ENCODE results near the gene BFSP1. TPM values are rescaled to one million over a fixed set of nuclear protein-coding genes. Genes with fewer than 3 reads are reported as not detected.

Gene BFSP1
- total RNA-seq, 4 donors from 2014 or later, result 0.57 to 2.5 TPM; not detected in 2

DNA sequence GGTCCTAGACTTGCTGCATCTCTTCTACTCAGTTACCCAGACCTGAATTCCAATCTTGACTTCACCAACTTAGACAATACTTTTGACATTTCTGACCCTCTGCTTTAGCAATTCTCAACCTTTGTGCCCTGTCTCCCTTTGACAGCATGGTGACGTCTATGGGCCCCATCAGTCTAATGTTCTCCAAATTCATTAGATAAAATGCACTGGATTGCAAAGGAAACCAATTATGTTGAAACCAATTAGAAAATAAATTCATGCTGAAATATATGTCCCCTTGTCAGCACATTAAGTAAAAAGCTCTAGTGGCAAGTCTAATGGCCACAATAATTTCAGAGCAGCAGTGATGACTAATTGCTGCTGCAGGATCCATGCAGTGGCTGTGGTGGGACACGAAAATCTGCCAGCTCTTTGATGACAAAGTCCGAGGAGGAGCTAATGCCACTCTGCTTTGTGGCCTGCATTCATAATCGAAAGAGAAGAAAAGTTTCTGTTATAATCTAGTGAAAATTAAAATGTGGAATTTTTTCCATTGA lies 64.0 kb downstream of the BFSP1 start:
- Histone ChIP-seq H3K36me3 (no peaks in the 10 kb centered on the region), H3K4me1 (no peaks in the 10 kb centered on the region), H3K27ac (no peak overlapping the region), H3K9me3 (no peaks in the 10 kb centered on the region), H3K4me3 (no peak overlapping the region), H3K27me3 (no peaks in the 10 kb centered on the region)
- TF ChIP-seq, protein P1, sequence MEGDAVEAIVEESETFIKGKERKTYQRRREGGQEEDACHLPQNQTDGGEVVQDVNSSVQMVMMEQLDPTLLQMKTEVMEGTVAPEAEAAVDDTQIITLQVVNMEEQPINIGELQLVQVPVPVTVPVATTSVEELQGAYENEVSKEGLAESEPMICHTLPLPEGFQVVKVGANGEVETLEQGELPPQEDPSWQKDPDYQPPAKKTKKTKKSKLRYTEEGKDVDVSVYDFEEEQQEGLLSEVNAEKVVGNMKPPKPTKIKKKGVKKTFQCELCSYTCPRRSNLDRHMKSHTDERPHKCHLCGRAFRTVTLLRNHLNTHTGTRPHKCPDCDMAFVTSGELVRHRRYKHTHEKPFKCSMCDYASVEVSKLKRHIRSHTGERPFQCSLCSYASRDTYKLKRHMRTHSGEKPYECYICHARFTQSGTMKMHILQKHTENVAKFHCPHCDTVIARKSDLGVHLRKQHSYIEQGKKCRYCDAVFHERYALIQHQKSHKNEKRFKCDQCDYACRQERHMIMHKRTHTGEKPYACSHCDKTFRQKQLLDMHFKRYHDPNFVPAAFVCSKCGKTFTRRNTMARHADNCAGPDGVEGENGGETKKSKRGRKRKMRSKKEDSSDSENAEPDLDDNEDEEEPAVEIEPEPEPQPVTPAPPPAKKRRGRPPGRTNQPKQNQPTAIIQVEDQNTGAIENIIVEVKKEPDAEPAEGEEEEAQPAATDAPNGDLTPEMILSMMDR (IDR thresholded peaks at IDR 0.05), result no peak
- no peak for TF ChIP-seq POLR2A (IDR thresholded peaks at IDR 0.05)
- DNase-seq, result no peak

DNA sequence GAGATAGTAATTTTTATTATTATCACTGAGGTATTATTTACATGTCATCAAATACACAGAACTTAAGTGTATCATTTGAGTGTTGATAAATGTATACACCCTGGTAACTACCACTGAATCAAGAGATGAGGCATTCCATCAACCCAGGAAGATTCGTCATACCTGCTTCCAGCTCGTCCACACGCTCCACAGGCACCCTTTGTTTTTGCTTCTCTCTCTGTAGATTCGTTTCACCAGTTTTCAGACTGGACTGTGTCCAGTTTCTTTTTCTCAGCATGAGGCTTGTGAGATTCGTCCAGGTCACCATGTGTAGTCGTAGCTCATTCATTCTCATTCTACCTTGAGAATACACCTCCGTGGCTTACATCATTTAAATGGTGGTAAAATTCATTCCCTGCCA lies 64.5 kb downstream of the BFSP1 start:
- Histone ChIP-seq H3K27ac (no peak overlapping the region), H3K27me3 (no peaks in the 10 kb centered on the region), H3K4me1 (no peaks in the 10 kb centered on the region), H3K9me3 (no peaks in the 10 kb centered on the region), H3K36me3 (no peaks in the 10 kb centered on the region), H3K4me3 (no peak overlapping the region)
- no peak for DNase-seq
- TF ChIP-seq, protein P1 (IDR thresholded peaks at IDR 0.05), result no peak

DNA sequence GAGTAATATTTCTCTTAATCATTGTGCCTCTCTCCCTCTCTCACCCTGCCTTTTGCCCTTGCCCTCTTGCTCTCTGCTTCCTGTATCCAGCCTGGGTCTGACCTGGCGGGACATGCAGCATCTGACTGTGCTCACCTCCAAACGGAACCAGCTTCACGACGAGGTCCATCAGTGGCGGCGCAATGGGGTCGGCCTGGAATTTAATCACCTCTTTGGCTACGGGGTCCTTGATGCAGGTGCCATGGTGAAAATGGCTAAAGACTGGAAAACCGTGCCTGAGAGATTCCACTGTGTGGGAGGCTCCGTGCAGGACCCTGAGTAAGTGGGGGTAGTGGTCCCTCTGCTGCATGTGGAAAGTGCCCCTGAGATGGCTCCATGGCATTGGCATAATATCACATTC lies 65.9 kb downstream of the BFSP1 start:
- H3K27me3 ChIP-seq, result no peaks in the 10 kb centered on the region
- no peak for TF ChIP-seq POLR2A (IDR thresholded peaks at IDR 0.05)
- TF ChIP-seq, protein P1 (IDR thresholded peaks at IDR 0.05), result no peak
- no peaks in the 10 kb centered on the region for H3K4me1 ChIP-seq
- H3K36me3 ChIP-seq, result no peaks in the 10 kb centered on the region
- no peak overlapping the region for H3K27ac ChIP-seq
- no peak for DNase-seq
- no peaks in the 10 kb centered on the region for H3K9me3 ChIP-seq
- no peak overlapping the region for H3K4me3 ChIP-seq

DNA sequence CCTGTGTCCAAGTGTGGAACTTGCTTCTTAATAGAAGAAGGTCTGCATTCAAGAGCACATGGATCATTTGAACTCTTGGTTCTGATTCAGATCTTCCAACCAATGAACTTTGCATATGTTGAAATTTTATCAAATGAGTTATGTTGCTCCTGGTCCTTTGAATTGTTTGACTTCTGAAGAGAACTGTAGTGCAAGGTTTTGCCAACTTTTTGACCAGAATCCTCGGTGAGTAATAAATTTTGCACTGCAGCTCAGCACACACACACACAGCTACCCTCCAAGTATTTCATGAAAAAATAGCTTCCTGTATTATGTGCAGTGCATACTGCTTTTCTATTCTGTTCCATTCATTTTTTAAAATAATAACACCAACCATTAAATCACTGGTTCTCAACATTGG lies 67.5 kb downstream of the BFSP1 start:
- H3K4me3 ChIP-seq, result no peak overlapping the region
- TF ChIP-seq, protein P1 (IDR thresholded peaks at IDR 0.05), result no peak
- no peak for TF ChIP-seq POLR2A (IDR thresholded peaks at IDR 0.05)

DNA sequence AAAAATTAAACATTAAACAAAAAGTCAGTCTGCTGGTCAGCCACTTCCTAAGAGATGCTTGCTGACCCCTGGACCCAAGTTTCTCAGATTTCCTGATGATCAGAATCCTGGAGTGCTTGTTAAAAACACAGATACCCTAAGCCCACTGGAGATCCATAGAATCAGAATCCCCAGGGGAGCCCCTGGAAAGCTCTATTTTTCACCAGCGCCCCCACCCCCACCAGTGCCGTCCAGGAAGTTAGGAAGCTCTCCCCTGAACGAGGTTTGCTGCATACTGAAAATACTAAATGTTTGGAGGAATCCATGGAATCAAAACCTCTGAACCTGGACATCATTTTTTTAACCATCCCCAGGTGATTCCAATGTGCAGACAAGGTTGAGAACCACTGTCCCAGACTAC lies 69.2 kb downstream of the BFSP1 start:
- H3K36me3 ChIP-seq, result no peaks in the 10 kb centered on the region
- H3K27me3 ChIP-seq, result no peaks in the 10 kb centered on the region
- no peak overlapping the region for H3K27ac ChIP-seq
- H3K9me3 ChIP-seq, result no peaks in the 10 kb centered on the region
- TF ChIP-seq, protein P1 (IDR thresholded peaks at IDR 0.05), result no peak
- TF ChIP-seq POLR2A (IDR thresholded peaks at IDR 0.05), result no peak
- H3K4me1 ChIP-seq, result no peaks in the 10 kb centered on the region
- no peak overlapping the region for H3K4me3 ChIP-seq
- no peak for DNase-seq

More for the DNA sequence above, 67.5 kb downstream of the BFSP1 start:
- H3K27ac ChIP-seq, result no peak overlapping the region
- H3K36me3 ChIP-seq, result no peaks in the 10 kb centered on the region
- DNase-seq, result no peak
- H3K4me1 ChIP-seq, result no peaks in the 10 kb centered on the region
- H3K27me3 ChIP-seq, result no peaks in the 10 kb centered on the region
- H3K9me3 ChIP-seq, result no peaks in the 10 kb centered on the region

DNA sequence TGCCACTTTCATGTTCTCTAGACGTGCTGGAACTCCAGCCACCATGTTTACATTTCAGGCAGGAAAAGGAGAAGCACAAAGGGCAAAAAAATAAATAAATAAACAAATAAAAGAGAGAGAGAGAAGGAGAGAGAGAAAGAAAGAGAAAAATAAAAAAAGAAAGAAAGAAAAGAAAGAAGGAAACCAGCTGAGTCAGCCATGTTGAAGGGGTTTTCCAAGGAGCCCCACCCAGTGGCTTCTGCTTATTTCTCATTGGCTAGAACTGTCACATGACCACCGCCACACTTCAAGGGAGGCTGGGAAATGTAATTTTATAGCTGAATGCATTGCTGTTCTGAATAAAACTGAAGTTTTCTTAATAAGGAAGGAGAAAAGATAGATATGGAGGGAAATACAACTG lies 71.1 kb downstream of the BFSP1 start:
- TF ChIP-seq, protein P1 (IDR thresholded peaks at IDR 0.05), result no peak
- no peak for TF ChIP-seq POLR2A (IDR thresholded peaks at IDR 0.05)
- no peak for DNase-seq
- no peaks in the 10 kb centered on the region for H3K9me3 ChIP-seq
- H3K27me3 ChIP-seq, result no peaks in the 10 kb centered on the region
- no peaks in the 10 kb centered on the region for H3K4me1 ChIP-seq
- H3K4me3 ChIP-seq, result no peak overlapping the region
- H3K27ac ChIP-seq, result no peak overlapping the region
- no peaks in the 10 kb centered on the region for H3K36me3 ChIP-seq
